Measurements from ENCODE around the gene DIPK1C.

The DIPK1C gene

DNA sequence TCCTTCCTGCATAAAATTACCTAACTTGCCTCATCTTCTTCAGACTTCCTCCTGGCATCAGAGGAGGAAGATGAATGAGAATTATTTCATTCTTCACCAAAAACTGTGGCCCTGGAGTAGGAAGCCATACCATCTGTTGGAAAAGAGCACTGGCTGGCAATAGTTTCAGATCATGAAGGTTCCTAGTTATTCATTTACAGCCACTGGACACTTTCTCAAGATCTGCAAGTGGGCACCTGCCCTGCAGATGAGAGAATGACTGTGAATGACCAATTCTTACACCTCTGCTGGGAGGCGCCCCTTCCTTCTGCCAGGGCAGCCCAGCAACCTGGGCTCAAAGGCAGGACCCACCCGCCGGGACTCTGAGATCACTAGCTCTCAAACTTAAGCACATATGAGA, 13.0 kb downstream of the DIPK1C start:
- TF ChIP-seq ZFX (IDR thresholded peaks at IDR 0.05; ENCODE audit: borderline replicate concordance) = no peak
- TF ChIP-seq, protein P1, sequence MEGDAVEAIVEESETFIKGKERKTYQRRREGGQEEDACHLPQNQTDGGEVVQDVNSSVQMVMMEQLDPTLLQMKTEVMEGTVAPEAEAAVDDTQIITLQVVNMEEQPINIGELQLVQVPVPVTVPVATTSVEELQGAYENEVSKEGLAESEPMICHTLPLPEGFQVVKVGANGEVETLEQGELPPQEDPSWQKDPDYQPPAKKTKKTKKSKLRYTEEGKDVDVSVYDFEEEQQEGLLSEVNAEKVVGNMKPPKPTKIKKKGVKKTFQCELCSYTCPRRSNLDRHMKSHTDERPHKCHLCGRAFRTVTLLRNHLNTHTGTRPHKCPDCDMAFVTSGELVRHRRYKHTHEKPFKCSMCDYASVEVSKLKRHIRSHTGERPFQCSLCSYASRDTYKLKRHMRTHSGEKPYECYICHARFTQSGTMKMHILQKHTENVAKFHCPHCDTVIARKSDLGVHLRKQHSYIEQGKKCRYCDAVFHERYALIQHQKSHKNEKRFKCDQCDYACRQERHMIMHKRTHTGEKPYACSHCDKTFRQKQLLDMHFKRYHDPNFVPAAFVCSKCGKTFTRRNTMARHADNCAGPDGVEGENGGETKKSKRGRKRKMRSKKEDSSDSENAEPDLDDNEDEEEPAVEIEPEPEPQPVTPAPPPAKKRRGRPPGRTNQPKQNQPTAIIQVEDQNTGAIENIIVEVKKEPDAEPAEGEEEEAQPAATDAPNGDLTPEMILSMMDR (IDR thresholded peaks at IDR 0.05) = no peak
- no peak overlapping the region for H3K27ac ChIP-seq

- no peak for TF ChIP-seq ZFX (IDR thresholded peaks at IDR 0.05; ENCODE audit: borderline replicate concordance)
- TF ChIP-seq, protein P1 (IDR thresholded peaks at IDR 0.05) = no peak
- no peak overlapping the region for H3K27ac ChIP-seq
These were observed 16.2 kb downstream of the DIPK1C start for GRCh38 chr18:74440808-74441427.

DNA sequence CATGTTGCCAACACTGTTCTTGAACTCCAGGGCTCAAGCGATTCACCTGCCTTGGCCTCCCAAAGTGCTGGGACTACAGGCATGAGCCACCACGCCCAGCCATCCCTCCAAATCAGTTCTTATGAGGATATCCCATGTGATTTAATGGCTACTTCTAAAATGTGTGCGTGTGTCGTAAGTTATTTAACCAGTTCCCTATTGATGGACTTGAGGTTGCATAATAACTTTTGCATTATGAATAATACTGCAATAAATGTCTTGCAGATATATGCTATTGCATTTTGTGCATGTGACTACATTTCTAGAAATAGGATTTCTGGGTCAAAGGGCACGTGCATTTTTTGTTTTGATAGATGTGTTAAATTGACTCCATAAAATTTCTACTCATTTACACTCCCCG, 19.0 kb downstream of the DIPK1C start:
- TF ChIP-seq, protein P1 (IDR thresholded peaks at IDR 0.05) = no peak
- TF ChIP-seq ZFX (IDR thresholded peaks at IDR 0.05; ENCODE audit: borderline replicate concordance) = no peak
- no peak overlapping the region for H3K27ac ChIP-seq

- TF ChIP-seq ZFX (IDR thresholded peaks at IDR 0.05; ENCODE audit: borderline replicate concordance) = no peak
- TF ChIP-seq, protein P1 (IDR thresholded peaks at IDR 0.05) = no peak
- no peak overlapping the region for H3K27ac ChIP-seq
These were observed 20.8 kb downstream of the DIPK1C start for GRCh38 chr18:74436158-74436769.

GRCh38 chr18:74435740-74436139, 21.4 kb downstream of the DIPK1C start:
- no peak overlapping the region for H3K27ac ChIP-seq
- TF ChIP-seq ZFX (IDR thresholded peaks at IDR 0.05; ENCODE audit: borderline replicate concordance) = no peak
- TF ChIP-seq, protein P1 (IDR thresholded peaks at IDR 0.05) = no peak

GRCh38 chr18:74434466-74434865, 22.6 kb downstream of the DIPK1C start:
- TF ChIP-seq, protein P1 (IDR thresholded peaks at IDR 0.05) = no peak
- TF ChIP-seq ZFX (IDR thresholded peaks at IDR 0.05; ENCODE audit: borderline replicate concordance) = no peak

DNA sequence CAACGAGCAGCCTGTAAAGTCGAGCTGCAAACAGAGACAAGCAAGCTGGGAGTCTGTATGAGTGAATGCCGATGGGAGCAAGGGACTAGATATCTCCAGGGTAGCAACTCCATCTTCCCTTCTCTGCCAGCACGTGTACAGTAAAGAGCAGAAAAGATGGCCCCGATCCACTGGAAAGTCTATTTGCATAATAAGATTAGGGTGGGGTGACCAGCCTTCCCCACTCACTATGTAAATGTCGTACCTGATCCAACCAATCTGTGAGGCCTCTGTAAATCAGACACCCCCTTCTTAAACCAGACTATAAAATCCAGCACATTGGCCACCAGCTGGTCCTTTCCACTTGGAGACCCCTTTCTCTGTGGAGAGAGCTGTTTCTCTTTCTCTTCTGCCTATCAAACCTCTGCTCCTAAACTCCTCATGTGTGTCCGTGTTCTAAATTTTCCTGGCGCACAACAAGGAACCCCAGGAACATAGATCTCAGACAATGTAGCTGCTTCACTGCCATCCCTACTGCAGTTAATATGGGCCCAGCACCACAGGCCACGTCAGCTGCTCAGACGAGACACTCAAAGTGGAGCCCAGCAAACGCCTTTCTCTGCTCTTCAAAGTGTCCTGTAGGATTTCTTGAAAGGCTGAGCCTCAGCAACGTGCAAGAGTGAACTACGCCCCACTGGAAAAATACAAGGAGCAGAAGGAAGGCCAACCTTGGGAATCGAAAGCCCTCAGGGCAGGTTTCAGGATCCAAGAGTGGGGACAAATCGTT, 26.1 kb downstream of the DIPK1C start:
- TF ChIP-seq, protein P1 (IDR thresholded peaks at IDR 0.05) = no peak
- no peak for TF ChIP-seq ZFX (IDR thresholded peaks at IDR 0.05; ENCODE audit: borderline replicate concordance)
- H3K27ac ChIP-seq = no peak overlapping the region

More at GRCh38 chr18:74434466-74434865, 22.6 kb downstream of the DIPK1C start:
- no peak overlapping the region for H3K27ac ChIP-seq

All from 22Rv1 (cell line).